Activated CD4-positive, alpha-beta T cell treated with anti-CD3 and anti-CD28 coated beads for 48 hours (primary cell): ENCODE data around the gene CDH11.

Source experiments
- DNase-seq: peaks from one replicate; pipeline ENCODE4 v3.0.0-alpha.2; 2020

CDH11 gene

DNA sequence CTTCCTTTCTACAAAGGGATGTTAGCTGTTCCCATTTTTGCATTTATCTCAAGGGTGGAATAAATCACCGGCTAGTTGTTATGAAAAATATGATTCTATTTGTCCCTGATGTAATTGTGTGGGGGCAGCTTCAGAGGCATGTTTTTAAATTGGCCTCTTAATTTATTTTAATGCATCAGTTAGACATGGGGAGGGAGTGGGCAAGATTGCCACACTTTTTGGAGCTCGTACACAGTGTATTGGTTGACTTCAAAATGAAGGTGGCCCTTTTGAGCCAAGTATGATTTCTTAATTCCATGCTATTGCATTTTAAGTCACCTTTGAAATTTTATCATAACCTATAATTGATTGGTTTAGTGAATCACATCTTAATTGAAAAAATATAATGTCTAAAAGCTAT is 223.7 kb downstream of the CDH11 start:
- DNase-seq = no peak
